Nephron progenitor cell (in vitro differentiated cells): ENCODE data around the gene RAB5IF.

Experiments
- DNase-seq: peaks from one replicate; pipeline ENCODE4 v3.0.0; 2021
- H3K27ac Mint-ChIP-seq: 2 replicates; pipeline ENCODE4 v1.8.0; 2021; ENCODE audit warnings: mild to moderate bottlenecking, moderate library complexity, mixed read lengths
- H3K27me3 Mint-ChIP-seq: 2 replicates; pipeline ENCODE4 v1.8.0; 2021; ENCODE audit warnings: mild to moderate bottlenecking, low read depth, mixed read lengths; ENCODE audit not compliant: poor library complexity
- H3K36me3 Mint-ChIP-seq: 2 replicates; pipeline ENCODE4 v1.8.0; 2021; ENCODE audit warnings: low read depth, mixed read lengths
- H3K4me1 Mint-ChIP-seq: 2 replicates; pipeline ENCODE4 v1.8.0; 2021; ENCODE audit warnings: mixed read lengths
- H3K4me3 Mint-ChIP-seq: 2 replicates; pipeline ENCODE4 v1.8.0; 2021; ENCODE audit warnings: mild to moderate bottlenecking, moderate library complexity, mixed read lengths
- H3K9me3 Mint-ChIP-seq: 2 replicates; pipeline ENCODE4 v1.8.0; 2021; ENCODE audit warnings: mild to moderate bottlenecking, moderate library complexity, mixed read lengths
- CTCF ChIP-seq: fragments of 200-600 bp; sonication (generic); IDR thresholded peaks from 2 replicates; pipeline ENCODE4 v1.5.0; 2021; ENCODE audit warnings: antibody characterized with exemption

The RAB5IF gene

DNA sequence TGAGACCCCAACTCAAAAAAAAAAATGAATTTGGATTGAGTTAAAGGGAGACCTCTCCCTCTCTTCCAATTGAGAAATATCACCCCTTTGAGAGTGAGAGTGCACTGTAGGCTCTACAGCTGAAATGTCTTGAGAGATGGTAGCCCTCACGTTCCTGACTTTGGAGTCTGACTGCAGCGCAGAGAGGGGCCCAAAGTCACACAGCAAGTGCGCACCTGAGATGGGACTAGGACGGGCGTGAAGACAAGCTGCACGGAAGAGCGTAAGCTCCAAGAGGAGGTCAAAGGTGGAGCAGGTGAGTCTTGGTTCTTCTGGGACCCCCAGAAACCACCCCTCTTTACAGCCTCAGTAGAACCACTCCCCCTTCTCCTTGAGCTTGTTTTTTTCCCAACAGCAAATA, 39.8 kb downstream of the RAB5IF start:
- H3K4me1 Mint-ChIP-seq: no peaks in the 10 kb centered on the region
- H3K27me3 Mint-ChIP-seq: no peaks in the 10 kb centered on the region
- H3K27ac Mint-ChIP-seq: no peak overlapping the region
- no peak for DNase-seq
- no peak overlapping the region for H3K4me3 Mint-ChIP-seq
- no peaks in the 10 kb centered on the region for H3K9me3 Mint-ChIP-seq
- no peak for TF ChIP-seq CTCF
- no peaks in the 10 kb centered on the region for H3K36me3 Mint-ChIP-seq

DNA sequence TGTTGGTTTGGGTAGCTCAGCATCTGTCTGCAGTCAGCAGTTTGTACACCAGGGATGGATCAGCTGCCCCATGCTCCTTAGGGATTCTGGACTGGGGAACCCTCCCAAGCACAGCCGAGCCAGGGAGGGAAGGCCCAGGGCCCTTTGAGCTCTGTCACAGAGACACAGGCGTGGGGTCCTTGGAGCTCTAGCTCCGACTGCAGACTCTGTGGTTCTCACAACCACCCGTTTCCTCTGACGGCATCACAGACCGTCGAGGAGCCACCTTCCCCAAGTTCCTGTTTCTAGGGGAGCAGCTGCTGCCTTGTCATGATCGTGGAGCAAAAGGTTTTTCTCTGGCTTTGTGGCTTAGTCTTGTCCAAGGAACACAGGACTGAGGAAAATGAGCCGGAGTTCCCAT, 40.4 kb downstream of the RAB5IF start, which contains the start of gene SLA2:
Gene SLA2, minus strand, starts transcription at position 199 of the 400 bp plus-strand sequence. CDS start 4,861 bp downstream, outside the sequence.
- DNase-seq: no peak
- H3K27me3 Mint-ChIP-seq: no peaks in the 10 kb centered on the region
- H3K9me3 Mint-ChIP-seq: no peaks in the 10 kb centered on the region
- no peaks in the 10 kb centered on the region for H3K4me1 Mint-ChIP-seq
- peak within 1 kb of the TSS; percentile 53 for H3K27ac Mint-ChIP-seq
- H3K4me3 Mint-ChIP-seq: no peak within 1 kb of the TSS
- no peaks in the 10 kb centered on the region for H3K36me3 Mint-ChIP-seq
- no peak for TF ChIP-seq CTCF

DNA sequence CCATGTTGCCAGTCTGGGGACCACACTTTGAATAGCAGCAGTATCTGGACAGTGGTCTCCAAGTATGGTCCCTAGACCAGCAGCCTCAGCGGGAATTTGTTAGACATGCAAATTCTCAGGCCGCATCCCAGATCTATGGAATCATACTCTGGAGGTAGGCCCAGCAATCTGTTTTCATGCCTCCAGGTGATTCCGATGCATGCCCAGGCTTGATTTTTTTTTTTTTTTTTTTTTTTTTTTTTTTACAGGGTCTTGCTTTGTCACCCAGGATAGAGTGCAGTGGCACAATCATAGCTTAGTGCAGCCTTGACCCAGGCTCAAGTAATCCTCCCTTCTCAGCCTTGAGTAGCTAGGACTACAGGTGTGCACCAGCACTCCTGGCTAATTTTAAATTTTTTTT, 41.1 kb downstream of the RAB5IF start:
- DNase-seq: no peak
- TF ChIP-seq CTCF: no peak
- no peaks in the 10 kb centered on the region for H3K9me3 Mint-ChIP-seq
- H3K4me3 Mint-ChIP-seq: no peak overlapping the region
- H3K27ac Mint-ChIP-seq: no peak overlapping the region
- no peaks in the 10 kb centered on the region for H3K4me1 Mint-ChIP-seq
- H3K36me3 Mint-ChIP-seq: peaks cover 5% of the 10 kb centered on the region
- no peaks in the 10 kb centered on the region for H3K27me3 Mint-ChIP-seq

GRCh38 chr20:36647196-36648121, 41.9 kb downstream of the RAB5IF start:
- peaks cover 7% of the 10 kb centered on the region for H3K36me3 Mint-ChIP-seq
- H3K27ac Mint-ChIP-seq: peak overlapping the region; percentile 53
- TF ChIP-seq CTCF: no peak
- no peaks in the 10 kb centered on the region for H3K4me1 Mint-ChIP-seq
- H3K4me3 Mint-ChIP-seq: no peak overlapping the region
- H3K27me3 Mint-ChIP-seq: no peaks in the 10 kb centered on the region
- H3K9me3 Mint-ChIP-seq: no peaks in the 10 kb centered on the region
- DNase-seq: no peak

GRCh38 chr20:36653456-36653855, 47.9 kb downstream of the RAB5IF start:
- no peak overlapping the region for H3K4me3 Mint-ChIP-seq

More at GRCh38 chr20:36653456-36653855, 47.9 kb downstream of the RAB5IF start:
- DNase-seq: no peak
- Mint-ChIP-seq H3K4me1 (peaks cover 11% of the 10 kb centered on the region), H3K36me3 (peaks cover 13% of the 10 kb centered on the region), H3K27me3 (no peaks in the 10 kb centered on the region), H3K9me3 (no peaks in the 10 kb centered on the region), H3K27ac (no peak overlapping the region)
- no peak for TF ChIP-seq CTCF
